Choroid plexus epithelial cell (primary cell): ENCODE data around the gene GMEB2.

Experiments
- DNase-seq: peaks from one replicate; pipeline ENCODE4 v3.0.0-alpha.2; 2010; ENCODE audit warnings: low read depth
- H3K4me3 ChIP-seq: 2 replicates; pipeline ENCODE4 v1.5.1; 2011; ENCODE audit warnings: low read depth, mild to moderate bottlenecking, control low read depth, low read length, moderate library complexity
- CTCF ChIP-seq: conservative IDR thresholded peaks from 2 replicates; pipeline ENCODE4 v1.5.1; 2011; ENCODE audit warnings: low read depth, mild to moderate bottlenecking, control low read depth, inconsistent platforms, low read length, moderate library complexity

GMEB2 gene

DNA sequence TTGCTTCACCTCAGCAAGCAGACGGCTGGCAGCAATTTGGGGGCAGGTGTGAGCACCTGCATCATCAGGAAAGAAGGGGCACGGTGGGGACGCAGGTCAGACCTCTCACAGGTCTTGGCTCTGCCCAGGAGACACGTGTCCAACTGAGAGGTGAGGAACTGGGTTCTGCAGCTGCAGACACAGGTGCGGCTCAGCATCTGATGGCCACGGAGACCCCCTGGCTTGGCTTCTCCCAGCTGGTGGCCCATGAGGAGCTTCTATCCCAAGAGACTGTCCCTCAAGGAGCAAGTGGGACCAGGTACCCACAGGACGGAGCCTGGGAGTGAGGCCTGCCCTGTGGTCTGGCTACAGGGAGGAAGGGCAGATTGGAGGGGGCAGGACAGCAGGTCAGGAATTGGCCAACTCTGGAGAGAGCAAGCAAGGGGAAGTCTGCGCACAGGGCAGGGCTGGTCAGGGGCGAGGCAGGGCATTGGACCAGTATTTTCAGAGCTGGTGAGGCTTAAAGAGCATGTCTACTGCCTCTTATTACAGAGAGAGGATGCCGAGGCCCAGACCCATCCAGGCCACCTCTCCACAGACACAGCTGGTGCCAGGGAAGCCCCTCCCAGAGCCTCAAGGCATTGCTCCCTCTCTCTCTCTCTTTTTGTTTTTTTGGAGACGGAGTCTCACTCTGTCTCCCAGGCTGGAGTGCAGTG, 22.1 kb upstream of the GMEB2 start:
- TF ChIP-seq CTCF = no peak
- DNase-seq = no peak
- H3K4me3 ChIP-seq = no peak overlapping the region

GRCh38 chr20:63648190-63648589, 21.3 kb upstream of the GMEB2 start:
- no peak for DNase-seq
- no peak for TF ChIP-seq CTCF
- no peak overlapping the region for H3K4me3 ChIP-seq

DNA sequence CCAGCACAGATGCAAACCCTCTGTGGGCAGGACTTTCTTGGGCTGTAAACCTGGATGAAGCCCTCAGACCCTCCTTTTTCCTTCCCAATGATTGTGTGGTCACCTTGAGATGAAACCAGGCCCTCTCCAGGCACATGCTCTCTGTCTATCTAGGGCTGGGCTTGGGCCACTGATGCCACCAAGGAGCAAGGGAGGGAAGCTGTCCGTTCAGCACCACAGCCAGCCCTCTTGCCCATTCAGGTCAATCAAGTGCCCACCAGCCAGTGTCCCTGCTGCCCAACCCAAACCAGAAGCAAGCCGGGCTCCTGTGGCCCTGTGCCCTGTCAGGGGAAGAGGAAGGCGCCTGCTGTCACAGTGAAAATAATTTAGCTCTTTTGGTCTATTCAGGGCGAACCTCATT, 18.3 kb upstream of the GMEB2 start:
- TF ChIP-seq CTCF = no peak
- DNase-seq = no peak

GRCh38 chr20:63643946-63644345, 17.0 kb upstream of the GMEB2 start:
- TF ChIP-seq CTCF = no peak
- no peak overlapping the region for H3K4me3 ChIP-seq
- DNase-seq = no peak

More for the DNA sequence above, 18.3 kb upstream of the GMEB2 start:
- H3K4me3 ChIP-seq = no peak overlapping the region

- no peak overlapping the region for H3K4me3 ChIP-seq
- DNase-seq = no peak
- TF ChIP-seq CTCF = no peak
Observed at GRCh38 chr20:63643499-63643898, 16.6 kb upstream of the GMEB2 start.

DNA sequence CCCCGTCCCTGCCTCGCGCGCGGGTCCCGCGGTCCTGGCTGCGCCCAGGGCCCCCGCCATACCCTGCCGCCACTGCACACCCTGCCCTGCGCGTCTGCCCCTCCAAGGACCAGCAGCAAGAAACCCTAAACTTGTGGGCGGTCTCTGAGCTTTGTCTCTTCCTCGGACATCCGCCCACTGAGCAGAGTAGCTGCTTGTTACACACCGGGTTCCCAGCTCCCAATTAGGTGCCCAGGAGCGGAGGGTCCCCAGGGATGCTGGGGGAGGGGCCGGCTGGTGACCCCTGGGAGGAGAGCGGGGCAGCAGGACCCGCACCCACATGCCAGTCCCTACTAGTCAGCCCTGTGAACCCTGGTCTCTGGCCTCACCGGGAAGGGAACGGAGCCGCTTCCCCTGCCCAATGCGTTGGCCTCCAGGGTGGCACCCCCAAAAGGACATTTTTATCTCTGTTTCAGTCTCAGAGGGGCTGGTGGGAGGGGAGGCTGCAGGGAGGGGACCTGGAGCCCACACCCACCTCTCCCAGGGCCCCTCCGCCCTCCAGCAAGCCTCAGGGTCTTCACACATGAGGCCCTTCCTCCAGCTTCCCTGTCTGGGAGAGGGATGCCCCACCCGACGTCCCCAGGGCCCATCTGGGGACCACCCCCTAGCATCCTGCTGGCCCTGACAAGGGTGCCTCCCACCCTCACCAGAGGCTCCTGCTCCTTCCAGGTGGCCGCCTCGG, 15.8 kb upstream of the GMEB2 start:
- peak overlapping the region; percentile 53 for H3K4me3 ChIP-seq
- no peak for TF ChIP-seq CTCF
- no peak for DNase-seq
